ENCODE measurements around the gene RASD2. TPM values are rescaled to one million over a fixed set of nuclear protein-coding genes. Genes with fewer than 3 reads are reported as not detected.

The RASD2 gene
- total RNA-seq, 4 donors from 2014 or later: 1.8 to 5.4 (median 1.9) TPM

DNA sequence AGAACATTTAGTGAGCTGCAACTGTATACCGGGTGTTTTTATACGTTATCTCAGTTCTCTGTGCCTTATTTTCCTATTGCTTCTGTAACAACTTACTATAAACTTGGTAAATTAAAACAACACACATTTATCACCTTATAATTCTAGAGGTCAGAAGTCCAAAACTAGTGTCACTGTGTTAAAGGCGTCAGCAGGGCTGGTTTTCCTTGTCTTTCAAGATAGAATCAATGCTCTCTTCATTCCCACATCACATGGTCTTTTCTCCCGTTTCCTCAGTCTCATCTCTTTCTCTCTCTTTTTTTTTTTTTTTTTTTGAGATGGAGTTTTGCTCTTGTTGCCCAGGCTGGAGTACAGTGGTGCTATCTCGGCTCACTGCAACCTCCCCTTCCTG, 40.4 kb downstream of the RASD2 start:
- H3K4me1 ChIP-seq: peaks cover 0 to 10% of the 10 kb centered on the region in 2 donors
- TF ChIP-seq CTCF (IDR thresholded peaks at IDR 0.05 in 4 of 5, conservative IDR thresholded peaks at IDR 0.05 in 1 of 5): no peak
- no peak for TF ChIP-seq POLR2A (IDR thresholded peaks at IDR 0.05)
- peak overlapping the region in 3 of 4 donors; percentile 45 to 50 (median 48) for H3K27ac ChIP-seq
- no peaks in the 10 kb centered on the region for H3K9me3 ChIP-seq
- intact Hi-C loops (cut with DNase I; ENCODE audit: low total_unique reads) (no loop called here), in situ Hi-C loops (cut with MboI; ENCODE audit: low sequenced_read_pairs in 4 of 4) (loop anchor here in 3 of 4 donors (5.0 to 25.0 kb wide), 3 partner anchors 56 to 244 kb away; no protein-coding TSS in a partner anchor)
- no peak overlapping the region for H3K4me3 ChIP-seq
- no peak for DNase-seq
- ATAC-seq: no peak
- no peaks in the 10 kb centered on the region for H3K36me3 ChIP-seq
- no peaks in the 10 kb centered on the region for H3K27me3 ChIP-seq

DNA sequence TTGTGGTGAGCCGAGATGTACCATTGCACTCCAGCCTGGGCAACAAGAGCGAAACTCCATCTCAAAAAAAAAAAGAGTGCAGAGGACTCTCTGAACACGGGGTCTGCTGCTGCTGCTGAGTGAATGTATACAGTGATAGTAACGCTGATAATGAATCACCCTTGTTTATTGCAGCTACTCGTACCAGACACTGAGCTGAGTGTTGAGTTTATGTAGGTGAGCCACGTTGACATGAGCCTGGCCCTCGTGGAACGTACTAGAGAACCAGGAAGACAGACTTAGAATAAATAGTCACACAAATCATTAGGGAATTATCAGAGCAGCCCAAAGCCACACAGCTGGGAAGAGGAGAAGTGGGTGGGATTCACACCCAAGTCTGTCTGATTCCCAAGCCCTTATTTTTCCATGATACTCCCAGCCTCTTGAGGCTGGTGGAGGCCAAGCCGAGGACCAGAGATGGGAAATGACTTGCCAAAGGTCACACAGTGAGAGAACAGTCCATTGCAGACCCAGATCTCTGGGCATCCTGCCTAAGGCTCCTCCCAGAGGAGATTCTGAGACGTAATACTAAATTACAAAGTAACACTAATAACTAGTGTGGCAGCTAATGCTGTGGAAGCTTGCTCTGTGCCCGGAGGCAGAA, 41.7 kb downstream of the RASD2 start:
- ATAC-seq: no peak
- Histone ChIP-seq H3K27me3 (no peaks in the 10 kb centered on the region), H3K27ac (peak overlapping the region in 3 of 4 donors; percentile 2 to 69 (median 55)), H3K9me3 (no peaks in the 10 kb centered on the region), H3K4me3 (no peak overlapping the region), H3K36me3 (no peaks in the 10 kb centered on the region), H3K4me1 (peaks cover 3 to 12% of the 10 kb centered on the region in 2 donors)
- intact Hi-C loops (cut with DNase I; ENCODE audit: low total_unique reads) (loop anchor here (1.0 to 2.0 kb wide), 3 partner anchors 24 to 128 kb away; partner anchors contain the start of gene RASD2), in situ Hi-C loops (cut with MboI; ENCODE audit: low sequenced_read_pairs in 4 of 4) (loop anchor here in 3 of 4 donors (5.0 to 25.0 kb wide), 3 partner anchors 58 to 245 kb away; no protein-coding TSS in a partner anchor)
- TF ChIP-seq CTCF (IDR thresholded peaks at IDR 0.05 in 4 of 5, conservative IDR thresholded peaks at IDR 0.05 in 1 of 5) (no peak), POLR2A (IDR thresholded peaks at IDR 0.05) (no peak)
- no peak for DNase-seq

DNA sequence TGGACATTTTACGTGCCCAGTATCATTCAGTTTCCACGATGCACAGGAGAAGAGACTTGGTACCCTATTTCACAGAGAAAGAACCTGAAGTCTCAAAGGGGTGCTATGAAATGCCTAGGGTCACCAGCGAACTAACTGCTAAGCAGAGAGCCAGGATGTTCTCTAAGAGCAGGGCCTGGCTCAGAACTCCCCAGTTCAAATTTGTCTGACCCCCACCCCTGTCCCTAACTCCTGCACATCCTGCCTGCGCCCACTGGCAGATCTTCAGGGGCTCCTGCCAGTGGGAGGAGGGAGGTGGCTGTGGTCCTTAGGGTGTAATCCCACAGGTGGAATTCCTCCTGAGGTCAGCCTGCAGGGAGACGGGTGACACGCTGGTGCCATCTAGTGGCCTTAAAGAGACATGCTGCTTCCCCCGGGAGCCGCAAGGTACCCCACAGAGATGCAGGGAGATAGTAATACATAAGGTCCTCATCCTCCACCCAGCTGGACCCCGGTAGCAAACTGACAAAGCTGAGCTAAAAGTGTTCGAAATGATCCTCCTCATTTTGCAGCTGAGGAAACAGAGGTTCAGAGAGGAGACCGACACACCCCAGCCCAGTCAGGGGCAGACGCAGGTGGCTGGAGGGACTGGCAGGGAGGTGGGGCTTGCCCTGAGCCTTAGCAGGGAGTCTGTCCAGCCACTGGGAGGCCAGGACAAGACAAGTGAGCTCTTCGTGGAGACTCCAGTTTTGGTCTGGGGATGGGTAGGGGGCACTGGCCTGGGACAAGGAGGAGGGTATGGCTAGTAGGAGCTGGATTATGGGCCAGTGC, 42.4 kb downstream of the RASD2 start:
- peaks cover 9 to 17% of the 10 kb centered on the region in 2 donors for H3K4me1 ChIP-seq
- peak in 1 of 2 donors; percentile 63 for DNase-seq
- ATAC-seq: peak in 1 of 2 donors; percentile 26
- H3K27ac ChIP-seq: peak overlapping the region; percentile 25 to 69 (median 54)
- H3K4me3 ChIP-seq: no peak overlapping the region
- no peaks in the 10 kb centered on the region for H3K36me3 ChIP-seq
- intact Hi-C loops (cut with DNase I; ENCODE audit: low total_unique reads) (loop anchor here (1.0 to 2.0 kb wide), 5 partner anchors 25 to 233 kb away; partner anchors contain the start of gene RASD2), in situ Hi-C loops (cut with MboI; ENCODE audit: low sequenced_read_pairs in 4 of 4) (loop anchor here in 3 of 4 donors (5.0 to 25.0 kb wide), 3 partner anchors 58 to 246 kb away; no protein-coding TSS in a partner anchor)
- no peaks in the 10 kb centered on the region for H3K27me3 ChIP-seq
- TF ChIP-seq CTCF (IDR thresholded peaks at IDR 0.05 in 4 of 5, conservative IDR thresholded peaks at IDR 0.05 in 1 of 5) (peak; percentile 91 to 97 (median 94)), POLR2A (IDR thresholded peaks at IDR 0.05) (no peak)
- no peaks in the 10 kb centered on the region for H3K9me3 ChIP-seq

GRCh38 chr22:35586771-35587170, 46.1 kb downstream of the RASD2 start:
- in situ Hi-C loops (cut with MboI; ENCODE audit: low sequenced_read_pairs in 4 of 4) (loop anchor here in 3 of 4 donors (5.0 to 25.0 kb wide), 4 partner anchors 36 to 249 kb away; no protein-coding TSS in a partner anchor), intact Hi-C loops (cut with DNase I; ENCODE audit: low total_unique reads) (loop anchor here (5.0 kb wide), 1 partner anchor 331 kb away; no protein-coding TSS in a partner anchor)
- ATAC-seq: no peak
- Histone ChIP-seq H3K27me3 (no peaks in the 10 kb centered on the region), H3K4me1 (peaks cover 39 to 51% of the 10 kb centered on the region in 2 donors), H3K36me3 (no peaks in the 10 kb centered on the region), H3K9me3 (no peaks in the 10 kb centered on the region), H3K4me3 (no peak overlapping the region), H3K27ac (peak overlapping the region; percentile 90 to 99 (median 96))
- peak in 1 of 2 donors; percentile 40 for DNase-seq
- no peak for TF ChIP-seq CTCF (IDR thresholded peaks at IDR 0.05 in 4 of 5, conservative IDR thresholded peaks at IDR 0.05 in 1 of 5)

All from gastrocnemius medialis (tissue), 4 donors.